CD4-positive, alpha-beta T cell treated with Interleukin-6 for 4 hours (primary cell): ENCODE measurements around the gene MEIKIN.

Experiments used
- DNase-seq: peaks from one replicate; pipeline ENCODE4 v3.0.0-alpha.2; 2020; ENCODE audit warnings: mixed read lengths

The MEIKIN gene

DNA sequence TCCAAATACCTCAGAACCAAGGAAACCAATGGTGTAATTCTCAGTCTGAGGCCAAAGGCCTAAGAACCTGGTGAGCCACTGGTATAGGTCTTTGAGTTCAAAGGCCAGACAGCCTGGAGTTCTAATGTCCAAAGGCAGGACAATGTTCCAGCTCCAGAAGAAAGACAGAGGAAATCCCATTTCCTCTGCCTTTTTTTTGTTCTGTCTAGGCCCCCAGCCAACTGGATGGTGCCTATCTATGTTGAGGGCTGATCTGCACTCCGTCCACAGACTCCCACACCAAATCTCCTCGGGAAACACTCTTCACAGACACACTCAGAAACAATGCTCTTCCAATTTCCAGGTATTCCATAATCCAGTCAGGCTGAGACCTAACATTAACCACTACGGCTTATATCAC is 178.8 kb downstream of the MEIKIN start:
- no peak for DNase-seq

DNA sequence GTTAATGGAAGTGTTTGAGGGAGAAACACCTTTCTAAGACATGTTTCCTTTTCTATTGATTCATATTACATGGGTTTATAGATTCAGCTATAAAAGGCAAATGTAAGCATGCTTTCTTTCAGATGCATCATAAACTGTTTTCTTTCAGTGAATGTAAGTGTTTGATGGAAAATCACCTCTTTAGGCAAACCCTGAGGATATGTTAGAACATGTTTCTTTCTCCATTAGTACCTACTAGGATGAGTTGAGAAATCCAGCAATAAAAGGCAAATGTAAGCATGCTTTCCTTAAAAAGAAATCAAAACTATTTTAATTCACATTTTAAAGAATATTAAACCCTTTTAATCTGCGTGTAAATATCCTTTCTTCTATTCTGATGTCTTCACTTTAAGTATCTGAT is 180.2 kb downstream of the MEIKIN start:
- DNase-seq: no peak

DNA sequence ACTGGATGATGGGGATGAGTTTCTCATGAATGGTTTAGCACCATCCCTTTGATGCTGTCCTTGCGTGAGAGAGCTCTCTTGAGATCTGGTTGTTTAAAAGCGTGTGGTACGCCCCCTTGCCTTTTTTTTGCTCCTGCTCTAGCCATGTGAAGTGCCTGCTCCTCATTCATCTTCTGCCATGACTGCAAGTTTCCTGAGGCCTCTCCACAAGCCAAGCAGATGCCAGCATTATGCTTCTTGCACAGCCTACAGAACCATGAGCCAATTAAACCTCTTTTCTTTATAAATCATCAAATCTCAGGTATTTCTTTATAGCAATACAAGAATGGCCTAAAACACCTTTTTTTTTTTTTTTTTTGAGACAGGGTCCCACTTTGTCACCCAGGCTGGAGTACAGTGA is 181.5 kb downstream of the MEIKIN start:
- DNase-seq: no peak

GRCh38 chr5:131760793-131761192 is 184.7 kb downstream of the MEIKIN start:
- DNase-seq: no peak

- no peak for DNase-seq
These were observed 185.8 kb downstream of the MEIKIN start for GRCh38 chr5:131759704-131760103.

DNA sequence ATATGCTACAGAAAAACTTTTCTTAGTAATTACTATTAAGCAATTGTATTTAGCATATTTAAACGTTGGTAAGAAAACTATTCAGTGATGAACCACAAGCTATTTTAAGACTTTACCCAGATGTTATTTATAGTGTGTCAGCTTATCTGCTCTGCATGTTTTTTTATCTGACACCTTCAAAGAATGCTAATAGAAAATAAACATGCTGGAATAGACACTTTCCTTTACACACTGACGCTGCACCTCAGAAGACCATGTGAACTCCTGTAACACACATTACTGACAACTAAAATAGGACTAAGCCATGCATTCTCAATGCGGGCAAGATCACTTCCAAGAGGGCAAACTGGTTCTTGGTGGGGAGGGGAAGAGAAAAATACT is 187.0 kb downstream of the MEIKIN start:
- DNase-seq: no peak

- DNase-seq: no peak
These were observed 187.5 kb downstream of the MEIKIN start for GRCh38 chr5:131757830-131758519.
